Endothelial cell of umbilical vein (primary cell): ENCODE data around the gene VWA8. TPM values are rescaled to one million over a fixed set of nuclear protein-coding genes. Genes with fewer than 3 reads are reported as not detected.

Source experiments
- BruUV-seq: library from RNA; stranded (reverse); fragments of 400-500 nt; replicated peaks from 2 replicates; lab custom pipeline; 2021; lab: Mats Ljungman, UMichigan
- CTCF ChIA-PET: fragments of 300-600, 350-600 bp; sonication (Branson Sonifier 250); formaldehyde crosslinking; loops from one replicate; lab custom pipeline; 2021; ENCODE audit warnings: antibody characterized with exemption, inconsistent platforms; lab: Charles Lee
- POLR2A ChIA-PET: fragments of 300-600, 350-600 bp; sonication (Branson Sonifier 250); formaldehyde crosslinking; loops from one replicate; lab custom pipeline; 2021; ENCODE audit warnings: antibody characterized with exemption, inconsistent platforms; lab: Charles Lee
- DNase-seq: peaks from one replicate; pipeline ENCODE4 v3.0.0-alpha.2; 2011; ENCODE audit warnings: low read depth, low spot score
- FAIRE-seq: peaks from 2 replicates; lab custom pipeline; 2011; peaks lifted over from hg19 to GRCh38; lab: Jason Lieb, UNC
- H2AFZ ChIP-seq: 2 replicates; pipeline ENCODE4 v1.6.0; 2012; ENCODE audit warnings: low read depth, low read length, control low read depth, inconsistent platforms
- H3K27ac ChIP-seq: 2 replicates; pipeline ENCODE4 v1.5.1; 2011; ENCODE audit warnings: low read depth, mild to moderate bottlenecking, control low read depth, low read length, moderate library complexity; ENCODE audit not compliant: insufficient read depth
- H3K27me3 ChIP-seq, 2 experiments: 2 replicates each; pipeline versions ENCODE4 v1.6.0 to v1.6.1; 2011; ENCODE audit warnings: low read length in 2 of 2, mixed read lengths in 1 of 2; ENCODE audit not compliant: control insufficient read depth in 2 of 2, insufficient read depth in 2 of 2
- H3K36me3 ChIP-seq, 2 experiments: 2 replicates in 1 of 2; 3 replicates in 1 of 2; pipeline ENCODE4 v1.5.1; 2011; ENCODE audit warnings: low read length in 2 of 2, mild to moderate bottlenecking in 1 of 2, moderate library complexity in 1 of 2; ENCODE audit not compliant: control insufficient read depth in 2 of 2, insufficient read depth in 2 of 2; ENCODE audit errors: extremely low read depth in 1 of 2
- H3K4me1 ChIP-seq: 3 replicates; pipeline ENCODE4 v1.5.1; 2011; ENCODE audit warnings: mild to moderate bottlenecking, low read length; ENCODE audit not compliant: control insufficient read depth, insufficient read depth; ENCODE audit errors: extremely low read depth
- H3K4me2 ChIP-seq: 2 replicates; pipeline ENCODE4 v1.6.1; 2011; ENCODE audit warnings: low read length, control low read depth, mixed read lengths; ENCODE audit not compliant: insufficient read depth
- H3K4me3 ChIP-seq, 3 experiments: fragments of 200-600 bp in 1 of 3; sonication (generic), shearing (Covaris generic) in 1 of 3; replicated peaks in 1 of 3; 2 replicates each; pipeline ENCODE4 v1.5.1; 2011 to 2016; ENCODE audit warnings: control low read depth in 3 of 3, low read length in 3 of 3, mild to moderate bottlenecking in 2 of 3, inconsistent platforms in 1 of 3, low read depth in 1 of 3, moderate library complexity in 1 of 3; ENCODE audit not compliant: insufficient read depth in 1 of 3
- H3K79me2 ChIP-seq: 2 replicates; pipeline ENCODE4 v1.6.0; 2012; ENCODE audit warnings: low read length, inconsistent platforms; ENCODE audit not compliant: control insufficient read depth, insufficient read depth
- H3K9ac ChIP-seq: replicated peaks from 2 replicates; pipeline ENCODE3; 2011; ENCODE audit warnings: low read length, control low read depth; ENCODE audit not compliant: insufficient read depth; ENCODE audit errors: extremely low read depth
- H3K9me1 ChIP-seq: replicated peaks from 3 replicates; pipeline ENCODE4 v1.6.0; 2011; ENCODE audit warnings: mild to moderate bottlenecking, low read length; ENCODE audit not compliant: control insufficient read depth, insufficient read depth; ENCODE audit errors: extremely low read depth
- H3K9me3 ChIP-seq: replicated peaks from 2 replicates; pipeline ENCODE4 v1.5.1; 2012; ENCODE audit warnings: low read length, inconsistent platforms; ENCODE audit not compliant: control insufficient read depth, insufficient read depth
- H4K20me1 ChIP-seq: replicated peaks from 2 replicates; pipeline ENCODE3; 2011; ENCODE audit warnings: mild to moderate bottlenecking, low read length; ENCODE audit not compliant: control insufficient read depth, insufficient read depth; ENCODE audit errors: extremely low read depth
- EZH2 ChIP-seq: IDR thresholded peaks from 2 replicates; pipeline ENCODE4 v1.6.1; 2012; ENCODE audit warnings: borderline replicate concordance, low read depth, mild to moderate bottlenecking, moderate library complexity, low read length, inconsistent platforms; ENCODE audit not compliant: severe bottlenecking
- FOS ChIP-seq: IDR thresholded peaks from 2 replicates; pipeline ENCODE4 v1.6.1; 2011; ENCODE audit warnings: mild to moderate bottlenecking, low read length, moderate library complexity, borderline replicate concordance; ENCODE audit not compliant: insufficient read depth
- GATA2 ChIP-seq: IDR thresholded peaks from 2 replicates; pipeline ENCODE4 v1.7.0; 2011; ENCODE audit warnings: low read depth, mild to moderate bottlenecking, moderate library complexity, mixed read lengths, low read length; ENCODE audit not compliant: insufficient read length, insufficient read depth
- JUN ChIP-seq: IDR thresholded peaks from 2 replicates; pipeline ENCODE4 v1.6.1; 2011; ENCODE audit warnings: borderline replicate concordance, low read depth; ENCODE audit not compliant: insufficient read length, insufficient read depth
- MYC ChIP-seq: IDR thresholded peaks from one replicate; pipeline ENCODE4 v1.6.1; 2011; ENCODE audit warnings: mild to moderate bottlenecking, low read depth, low read length
- POLR2AphosphoS5 ChIP-seq: IDR thresholded peaks from 2 replicates; pipeline ENCODE4 v1.6.1; 2012; ENCODE audit warnings: low read depth, mild to moderate bottlenecking, control low read depth, low read length, moderate library complexity; ENCODE audit not compliant: insufficient read depth
- dilution Hi-C: fragments of 300-500 bp; cut with MboI; formaldehyde crosslinking; loops from one replicate; pipeline ENCODE4 v1.15.0; 2019; ENCODE audit warnings: low sequenced_read_pairs; ENCODE audit not compliant: extremely low pct_ligation_motif_present
- intact Hi-C: fragments of 100-400 bp; cut with micrococcal nuclease; formaldehyde crosslinking; loops from one replicate; pipeline ENCODE4 v1.10.0; 2022
- polyA plus RNA-seq, 4 experiments: library from polyadenylated mRNA; depleted of rRNA in 3 of 4; stranded (reverse) in 3 of 4; unstranded in 1 of 4; fragments of >200 nt; gene quantifications; 2 replicates each; pipeline versions ENCODE4 v1.2.1 to v1.2.3, GENCODE V29; 2011 to 2012; ENCODE audit warnings: missing spikeins in 1 of 4
- total RNA-seq: library from RNA; stranded (reverse); gene quantifications from 2 replicates; pipeline ENCODE4 v1.2.3, GENCODE V29; 2021
- TF ChIP-seq, protein P1 (sequence below), 2 donors: IDR thresholded peaks; 1 replicate in 1 of 2; 2 replicates in 1 of 2; pipeline ENCODE4 v1.5.1; 2011; ENCODE audit warnings: low read length in 2 of 2, mild to moderate bottlenecking in 2 of 2, moderate library complexity in 2 of 2, control low read depth in 1 of 2, inconsistent platforms in 1 of 2, low read depth in 1 of 2; ENCODE audit not compliant: insufficient read depth in 1 of 2; ENCODE audit errors: extremely low read depth in 1 of 2

The VWA8 gene
- total and polyA plus RNA-seq, 2 donors (not counting 3 experiments of a cell fraction or from before 2014, with no cell fraction given): 2.9 to 11.3 TPM

DNA sequence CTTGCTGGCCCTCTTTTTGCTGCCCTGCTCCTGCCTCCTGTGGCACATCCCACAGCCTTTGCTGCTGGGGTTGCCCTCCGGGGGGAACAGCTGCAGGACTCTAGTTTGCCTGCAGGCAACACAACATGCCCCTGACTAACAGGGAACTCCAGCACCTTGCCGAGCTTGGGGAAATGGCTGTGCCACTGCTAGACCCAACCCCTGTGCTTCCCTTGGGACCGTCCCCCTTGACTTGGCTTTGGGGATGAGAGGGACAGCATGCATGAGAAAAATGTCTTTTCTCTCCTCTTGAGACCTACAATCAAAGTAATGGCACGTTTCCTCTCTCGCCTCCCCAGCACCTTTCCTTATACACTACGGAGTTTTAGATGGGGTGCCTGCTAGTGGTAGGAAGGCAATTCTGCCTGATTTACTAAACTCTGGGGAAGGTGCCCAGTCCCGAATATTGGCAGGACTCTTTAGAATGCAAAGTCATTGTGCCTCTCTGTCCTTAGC lies 12.4 kb upstream of the VWA8 start:
- BruUV-seq: no TSS peak
- no peak overlapping the region for H3K4me2 ChIP-seq

More for the DNA sequence above, 12.4 kb upstream of the VWA8 start:
- Histone ChIP-seq H3K4me1 (no peaks in the 10 kb centered on the region), H3K27me3 (peaks cover 0 to 2% of the 10 kb centered on the region in 2 experiments), H3K9me1 (no peaks in the 10 kb centered on the region), H3K4me3 (no peak overlapping the region), H3K27ac (no peak overlapping the region), H3K9me3 (no peaks in the 10 kb centered on the region), H3K79me2 (no peaks in the 10 kb centered on the region), H3K9ac (no peak overlapping the region), H3K36me3 (no peaks in the 10 kb centered on the region), H4K20me1 (no peaks in the 10 kb centered on the region), H2AFZ (no peak overlapping the region)
- intact Hi-C loops (no loop called here), dilution Hi-C loops (no loop called here)
- POLR2A ChIA-PET: no interaction called here
- no peak for FAIRE-seq
- no peak for DNase-seq
- CTCF ChIA-PET: interaction anchor here (0.6 kb wide), 1 partner anchor 18 kb away, joined by 3 read pairs; no protein-coding TSS in a partner anchor
- TF ChIP-seq MYC: no peak
- TF ChIP-seq JUN: no peak
- TF ChIP-seq FOS: no peak
- no peak for TF ChIP-seq POLR2AphosphoS5
- TF ChIP-seq, protein P1, sequence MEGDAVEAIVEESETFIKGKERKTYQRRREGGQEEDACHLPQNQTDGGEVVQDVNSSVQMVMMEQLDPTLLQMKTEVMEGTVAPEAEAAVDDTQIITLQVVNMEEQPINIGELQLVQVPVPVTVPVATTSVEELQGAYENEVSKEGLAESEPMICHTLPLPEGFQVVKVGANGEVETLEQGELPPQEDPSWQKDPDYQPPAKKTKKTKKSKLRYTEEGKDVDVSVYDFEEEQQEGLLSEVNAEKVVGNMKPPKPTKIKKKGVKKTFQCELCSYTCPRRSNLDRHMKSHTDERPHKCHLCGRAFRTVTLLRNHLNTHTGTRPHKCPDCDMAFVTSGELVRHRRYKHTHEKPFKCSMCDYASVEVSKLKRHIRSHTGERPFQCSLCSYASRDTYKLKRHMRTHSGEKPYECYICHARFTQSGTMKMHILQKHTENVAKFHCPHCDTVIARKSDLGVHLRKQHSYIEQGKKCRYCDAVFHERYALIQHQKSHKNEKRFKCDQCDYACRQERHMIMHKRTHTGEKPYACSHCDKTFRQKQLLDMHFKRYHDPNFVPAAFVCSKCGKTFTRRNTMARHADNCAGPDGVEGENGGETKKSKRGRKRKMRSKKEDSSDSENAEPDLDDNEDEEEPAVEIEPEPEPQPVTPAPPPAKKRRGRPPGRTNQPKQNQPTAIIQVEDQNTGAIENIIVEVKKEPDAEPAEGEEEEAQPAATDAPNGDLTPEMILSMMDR (IDR thresholded peaks at IDR 0.05; ENCODE audit: extremely low read depth in 1 of 2, insufficient read depth in 1 of 2, low read depth in 1 of 2, low read length in 2 of 2): no peak
- TF ChIP-seq GATA2: no peak
- no peak for TF ChIP-seq EZH2
